Neural cell (in vitro differentiated cells): ENCODE measurements around the gene DOK6. TPM values are rescaled to one million over a fixed set of nuclear protein-coding genes. Genes with fewer than 3 reads are reported as not detected.
A peak's percentile ranks its signal among the peaks of the same experiment; 100 is the strongest.

ENCODE experiments used
- H2AFZ ChIP-seq: fragments of 200-600, 300-800 bp; sonication (generic), shearing (Covaris generic); 2 replicates; pipeline ENCODE4 v1.6.0; 2014; ENCODE audit warnings: low read depth, mild to moderate bottlenecking, antibody characterized with exemption, low read length, moderate library complexity
- H3F3A ChIP-seq: fragments of 200-600 bp; shearing (Covaris generic); 2 replicates; pipeline ENCODE4 v1.6.1; 2016; ENCODE audit warnings: mild to moderate bottlenecking, moderate library complexity, mixed read lengths, antibody characterized with exemption, low read length; ENCODE audit not compliant: insufficient read depth, poor library complexity, severe bottlenecking
- H3K27ac ChIP-seq: fragments of 200-600, 300-800 bp; sonication (generic), shearing (Covaris generic); 2 replicates; pipeline ENCODE4 v1.5.1; 2014; ENCODE audit warnings: mild to moderate bottlenecking, low read length, moderate library complexity
- H3K27me3 ChIP-seq: fragments of 300-800, 200-600 bp; sonication (generic), shearing (Covaris generic); 2 replicates; pipeline ENCODE4 v1.6.0; 2014; ENCODE audit warnings: mild to moderate bottlenecking, low read depth, low read length, moderate library complexity; ENCODE audit not compliant: insufficient read depth
- H3K36me3 ChIP-seq: fragments of 300-800, 200-600 bp; sonication (generic), shearing (Covaris generic); 2 replicates; pipeline ENCODE4 v1.5.1; 2014; ENCODE audit warnings: mild to moderate bottlenecking, antibody characterized with exemption, low read length, moderate library complexity; ENCODE audit not compliant: insufficient read depth
- H3K4me2 ChIP-seq: fragments of 300-800, 200-600 bp; sonication (generic), shearing (Covaris generic); 2 replicates; pipeline ENCODE4 v1.6.0; 2014; ENCODE audit warnings: mild to moderate bottlenecking, low read length
- H3K4me3 ChIP-seq: fragments of 300-800, 200-600 bp; sonication (generic), shearing (Covaris generic); 2 replicates; pipeline ENCODE4 v1.5.1; 2014; ENCODE audit warnings: mild to moderate bottlenecking, low read length, moderate library complexity
- H3K79me2 ChIP-seq: fragments of 200-600 bp; shearing (Covaris generic); replicated peaks from 2 replicates; pipeline ENCODE4 v1.6.0; 2014; ENCODE audit warnings: mild to moderate bottlenecking, low read length, moderate library complexity; ENCODE audit not compliant: insufficient read depth
- H3K9ac ChIP-seq: fragments of 300-800, 200-600 bp; sonication (generic), shearing (Covaris generic); 2 replicates; pipeline ENCODE4 v1.6.1; 2016; ENCODE audit warnings: mild to moderate bottlenecking, low read length, mixed read lengths
- H3K9me2 ChIP-seq: fragments of 200-600 bp; shearing (Covaris generic); 2 replicates; pipeline ENCODE4 v1.6.1; 2016; ENCODE audit warnings: mild to moderate bottlenecking, low read length, mixed read lengths; ENCODE audit not compliant: insufficient read depth
- H3K9me3 ChIP-seq: fragments of 200-600, 300-800 bp; sonication (generic), shearing (Covaris generic); 2 replicates; pipeline ENCODE4 v1.6.1; 2016; ENCODE audit warnings: mild to moderate bottlenecking, mixed run types, low read length, moderate library complexity, mixed read lengths
- H4K20me1 ChIP-seq: fragments of 200-600 bp; shearing (Covaris generic); 2 replicates; pipeline ENCODE4 v1.6.1; 2016; ENCODE audit warnings: mild to moderate bottlenecking, mixed run types; ENCODE audit not compliant: insufficient read depth
- CTCF ChIP-seq: fragments of 450-650 bp; IDR thresholded peaks from 2 replicates; pipeline ENCODE4 v1.5.1; 2014; ENCODE audit warnings: antibody characterized with exemption, mild to moderate bottlenecking, moderate library complexity; ENCODE audit not compliant: poor library complexity, severe bottlenecking
- EP300 ChIP-seq: fragments of 450-650 bp; conservative IDR thresholded peaks from 2 replicates; pipeline ENCODE4 v1.6.1; 2014; ENCODE audit warnings: antibody characterized with exemption, mild to moderate bottlenecking, moderate library complexity; ENCODE audit not compliant: poor library complexity, severe bottlenecking
- EZH2 ChIP-seq: fragments of 200-600, 300-800 bp; shearing (Covaris generic), sonication (generic); IDR thresholded peaks from 2 replicates; pipeline ENCODE4 v1.6.1; 2014; ENCODE audit warnings: antibody characterized with exemption, low read length, borderline replicate concordance, mild to moderate bottlenecking; ENCODE audit not compliant: insufficient read depth, poor library complexity, severe bottlenecking
- MXI1 ChIP-seq: fragments of 450-650 bp; conservative IDR thresholded peaks from 2 replicates; pipeline ENCODE4 v1.6.1; 2014; ENCODE audit warnings: antibody characterized with exemption, mild to moderate bottlenecking; ENCODE audit not compliant: poor library complexity, severe bottlenecking
- POLR2AphosphoS5 ChIP-seq: IDR thresholded peaks from 2 replicates; pipeline ENCODE4 v1.6.1; 2012
- RAD21 ChIP-seq: fragments of 450-650 bp; conservative IDR thresholded peaks from 2 replicates; pipeline ENCODE4 v1.6.1; 2014; ENCODE audit warnings: antibody characterized with exemption, mild to moderate bottlenecking, moderate library complexity
- REST ChIP-seq: IDR thresholded peaks from 2 replicates; pipeline ENCODE4 v1.6.1; 2012; ENCODE audit warnings: borderline replicate concordance
- SMC3 ChIP-seq: fragments of 450-650 bp; conservative IDR thresholded peaks from 2 replicates; pipeline ENCODE4 v1.6.1; 2014; ENCODE audit warnings: antibody characterized with exemption, mild to moderate bottlenecking, moderate library complexity; ENCODE audit not compliant: poor library complexity
- TAF1 ChIP-seq: IDR thresholded peaks from 2 replicates; pipeline ENCODE4 v1.6.1; 2012; ENCODE audit warnings: low read depth
- polyA plus RNA-seq: library from polyadenylated mRNA; depleted of rRNA; stranded (reverse); fragments of >200 nt; gene quantifications from 2 replicates; pipeline ENCODE4 v1.2.3, GENCODE V29; 2014

DOK6 gene
- polyA plus RNA-seq, 1 donor from 2014 or later, result 9.7 TPM

- H4K20me1 ChIP-seq, result no peaks in the 10 kb centered on the region
These were observed 118.3 kb downstream of the DOK6 start for GRCh38 chr18:69518989-69519388.

GRCh38 chr18:69523582-69523981 is 122.9 kb downstream of the DOK6 start:
- no peaks in the 10 kb centered on the region for H3K27me3 ChIP-seq
- no peak overlapping the region for H2AFZ ChIP-seq
- no peak overlapping the region for H3K27ac ChIP-seq
- TF ChIP-seq EZH2 (no peak), POLR2AphosphoS5 (peak; percentile 9)
- no peaks in the 10 kb centered on the region for H4K20me1 ChIP-seq
- H3K9ac ChIP-seq, result no peak overlapping the region
- H3F3A ChIP-seq, result no peaks in the 10 kb centered on the region
- H3K4me2 ChIP-seq, result no peak overlapping the region
- H3K9me2 ChIP-seq, result no peaks in the 10 kb centered on the region
- no peaks in the 10 kb centered on the region for H3K9me3 ChIP-seq
- no peaks in the 10 kb centered on the region for H3K36me3 ChIP-seq
- H3K4me3 ChIP-seq, result no peak overlapping the region
- H3K79me2 ChIP-seq, result no peaks in the 10 kb centered on the region

More at GRCh38 chr18:69518989-69519388, 118.3 kb downstream of the DOK6 start:
- Histone ChIP-seq H3K9ac (no peak overlapping the region), H3F3A (no peaks in the 10 kb centered on the region), H3K4me3 (no peak overlapping the region), H2AFZ (no peak overlapping the region), H3K27me3 (no peaks in the 10 kb centered on the region), H3K9me3 (no peaks in the 10 kb centered on the region), H3K9me2 (no peaks in the 10 kb centered on the region), H3K79me2 (no peaks in the 10 kb centered on the region), H3K4me2 (no peak overlapping the region), H3K27ac (no peak overlapping the region), H3K36me3 (no peaks in the 10 kb centered on the region)
- TF ChIP-seq EZH2, result no peak
- no peak for TF ChIP-seq POLR2AphosphoS5
- TF ChIP-seq SMC3, result no peak
- TF ChIP-seq MXI1, result no peak
- TF ChIP-seq REST, result no peak
- no peak for TF ChIP-seq EP300
- TF ChIP-seq CTCF, result no peak
- no peak for TF ChIP-seq RAD21
- TF ChIP-seq TAF1, result no peak

GRCh38 chr18:69528435-69528834 is 127.7 kb downstream of the DOK6 start:
- no peaks in the 10 kb centered on the region for H3K27me3 ChIP-seq
- no peaks in the 10 kb centered on the region for H3K9me2 ChIP-seq
- H3K27ac ChIP-seq, result no peak overlapping the region
- H3K9me3 ChIP-seq, result no peaks in the 10 kb centered on the region
- TF ChIP-seq MXI1, result no peak
- no peak for TF ChIP-seq SMC3
- TF ChIP-seq POLR2AphosphoS5, result no peak
- TF ChIP-seq TAF1, result no peak
- no peak for TF ChIP-seq EZH2
- TF ChIP-seq REST, result no peak
- no peak for TF ChIP-seq RAD21
- TF ChIP-seq EP300, result no peak
- TF ChIP-seq CTCF, result no peak
- no peaks in the 10 kb centered on the region for H3F3A ChIP-seq
- H3K9ac ChIP-seq, result no peak overlapping the region
- H3K79me2 ChIP-seq, result no peaks in the 10 kb centered on the region
- H3K4me3 ChIP-seq, result no peak overlapping the region
- no peaks in the 10 kb centered on the region for H3K36me3 ChIP-seq
- H3K4me2 ChIP-seq, result no peak overlapping the region
- no peaks in the 10 kb centered on the region for H4K20me1 ChIP-seq
- no peak overlapping the region for H2AFZ ChIP-seq
